Neural cell (in vitro differentiated cells): ENCODE measurements around the gene SGSM1. TPM values are rescaled to one million over a fixed set of nuclear protein-coding genes. Genes with fewer than 3 reads are reported as not detected.
"Not testable (repeated sequence)": the region's sequence is repeated elsewhere in the genome, so short reads cannot be mapped to it uniquely, and the experiment has no call there.

Experiments used
- H2AFZ ChIP-seq: fragments of 200-600, 300-800 bp; sonication (generic), shearing (Covaris generic); 2 replicates; pipeline ENCODE4 v1.6.0; 2014; ENCODE audit warnings: low read depth, mild to moderate bottlenecking, antibody characterized with exemption, low read length, moderate library complexity
- H3F3A ChIP-seq: fragments of 200-600 bp; shearing (Covaris generic); 2 replicates; pipeline ENCODE4 v1.6.1; 2016; ENCODE audit warnings: mild to moderate bottlenecking, moderate library complexity, mixed read lengths, antibody characterized with exemption, low read length; ENCODE audit not compliant: insufficient read depth, poor library complexity, severe bottlenecking
- H3K27ac ChIP-seq: fragments of 200-600, 300-800 bp; sonication (generic), shearing (Covaris generic); 2 replicates; pipeline ENCODE4 v1.5.1; 2014; ENCODE audit warnings: mild to moderate bottlenecking, low read length, moderate library complexity
- H3K27me3 ChIP-seq: fragments of 300-800, 200-600 bp; sonication (generic), shearing (Covaris generic); 2 replicates; pipeline ENCODE4 v1.6.0; 2014; ENCODE audit warnings: mild to moderate bottlenecking, low read depth, low read length, moderate library complexity; ENCODE audit not compliant: insufficient read depth
- H3K36me3 ChIP-seq: fragments of 300-800, 200-600 bp; sonication (generic), shearing (Covaris generic); 2 replicates; pipeline ENCODE4 v1.5.1; 2014; ENCODE audit warnings: mild to moderate bottlenecking, antibody characterized with exemption, low read length, moderate library complexity; ENCODE audit not compliant: insufficient read depth
- H3K4me2 ChIP-seq: fragments of 300-800, 200-600 bp; sonication (generic), shearing (Covaris generic); 2 replicates; pipeline ENCODE4 v1.6.0; 2014; ENCODE audit warnings: mild to moderate bottlenecking, low read length
- H3K4me3 ChIP-seq: fragments of 300-800, 200-600 bp; sonication (generic), shearing (Covaris generic); 2 replicates; pipeline ENCODE4 v1.5.1; 2014; ENCODE audit warnings: mild to moderate bottlenecking, low read length, moderate library complexity
- H3K79me2 ChIP-seq: fragments of 200-600 bp; shearing (Covaris generic); replicated peaks from 2 replicates; pipeline ENCODE4 v1.6.0; 2014; ENCODE audit warnings: mild to moderate bottlenecking, low read length, moderate library complexity; ENCODE audit not compliant: insufficient read depth
- H3K9ac ChIP-seq: fragments of 300-800, 200-600 bp; sonication (generic), shearing (Covaris generic); 2 replicates; pipeline ENCODE4 v1.6.1; 2016; ENCODE audit warnings: mild to moderate bottlenecking, low read length, mixed read lengths
- H3K9me2 ChIP-seq: fragments of 200-600 bp; shearing (Covaris generic); 2 replicates; pipeline ENCODE4 v1.6.1; 2016; ENCODE audit warnings: mild to moderate bottlenecking, low read length, mixed read lengths; ENCODE audit not compliant: insufficient read depth
- H3K9me3 ChIP-seq: fragments of 200-600, 300-800 bp; sonication (generic), shearing (Covaris generic); 2 replicates; pipeline ENCODE4 v1.6.1; 2016; ENCODE audit warnings: mild to moderate bottlenecking, mixed run types, low read length, moderate library complexity, mixed read lengths
- H4K20me1 ChIP-seq: fragments of 200-600 bp; shearing (Covaris generic); 2 replicates; pipeline ENCODE4 v1.6.1; 2016; ENCODE audit warnings: mild to moderate bottlenecking, mixed run types; ENCODE audit not compliant: insufficient read depth
- EP300 ChIP-seq: fragments of 450-650 bp; conservative IDR thresholded peaks from 2 replicates; pipeline ENCODE4 v1.6.1; 2014; ENCODE audit warnings: antibody characterized with exemption, mild to moderate bottlenecking, moderate library complexity; ENCODE audit not compliant: poor library complexity, severe bottlenecking
- EZH2 ChIP-seq: fragments of 200-600, 300-800 bp; shearing (Covaris generic), sonication (generic); IDR thresholded peaks from 2 replicates; pipeline ENCODE4 v1.6.1; 2014; ENCODE audit warnings: antibody characterized with exemption, low read length, borderline replicate concordance, mild to moderate bottlenecking; ENCODE audit not compliant: insufficient read depth, poor library complexity, severe bottlenecking
- MXI1 ChIP-seq: fragments of 450-650 bp; conservative IDR thresholded peaks from 2 replicates; pipeline ENCODE4 v1.6.1; 2014; ENCODE audit warnings: antibody characterized with exemption, mild to moderate bottlenecking; ENCODE audit not compliant: poor library complexity, severe bottlenecking
- POLR2AphosphoS5 ChIP-seq: IDR thresholded peaks from 2 replicates; pipeline ENCODE4 v1.6.1; 2012
- RAD21 ChIP-seq: fragments of 450-650 bp; conservative IDR thresholded peaks from 2 replicates; pipeline ENCODE4 v1.6.1; 2014; ENCODE audit warnings: antibody characterized with exemption, mild to moderate bottlenecking, moderate library complexity
- SMC3 ChIP-seq: fragments of 450-650 bp; conservative IDR thresholded peaks from 2 replicates; pipeline ENCODE4 v1.6.1; 2014; ENCODE audit warnings: antibody characterized with exemption, mild to moderate bottlenecking, moderate library complexity; ENCODE audit not compliant: poor library complexity
- TAF1 ChIP-seq: IDR thresholded peaks from 2 replicates; pipeline ENCODE4 v1.6.1; 2012; ENCODE audit warnings: low read depth
- polyA plus RNA-seq: library from polyadenylated mRNA; depleted of rRNA; stranded (reverse); fragments of >200 nt; gene quantifications from 2 replicates; pipeline ENCODE4 v1.2.3, GENCODE V29; 2014
- TF ChIP-seq, protein P1 (sequence below): fragments of 450-650 bp; IDR thresholded peaks from 2 replicates; pipeline ENCODE4 v1.5.1; 2014; ENCODE audit warnings: antibody characterized with exemption, mild to moderate bottlenecking, moderate library complexity; ENCODE audit not compliant: poor library complexity, severe bottlenecking
- TF ChIP-seq, protein P2 (sequence below): IDR thresholded peaks from 2 replicates; pipeline ENCODE4 v1.6.1; 2012; ENCODE audit warnings: borderline replicate concordance

SGSM1 gene
- polyA plus RNA-seq, 1 donor from 2014 or later: 7.5 TPM

DNA sequence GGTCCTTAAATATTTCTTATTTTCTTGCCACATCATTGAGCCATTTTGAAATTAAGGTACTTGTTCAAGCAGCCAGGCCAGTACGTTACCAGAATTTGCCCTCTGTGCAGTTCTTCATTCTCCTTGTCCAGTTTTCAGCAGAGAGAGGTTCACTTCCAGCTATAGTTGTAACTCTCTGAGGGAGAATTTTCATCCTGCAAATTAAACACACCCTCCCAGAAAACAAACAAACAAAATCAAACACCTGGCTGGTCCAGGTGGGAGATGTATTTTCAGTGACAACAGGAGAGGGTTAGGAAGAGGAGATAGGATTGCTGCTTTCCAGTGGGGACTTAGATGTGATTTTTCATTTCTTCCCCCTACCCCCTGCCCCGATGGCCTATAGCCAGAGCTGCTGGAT, 95.4 kb downstream of the SGSM1 start:
- Histone ChIP-seq H3F3A (no peaks in the 10 kb centered on the region), H4K20me1 (no peaks in the 10 kb centered on the region), H2AFZ (no peak overlapping the region), H3K9me3 (no peaks in the 10 kb centered on the region), H3K9ac (no peak overlapping the region), H3K4me2 (no peak overlapping the region), H3K4me3 (no peak overlapping the region), H3K79me2 (no peaks in the 10 kb centered on the region), H3K27ac (no peak overlapping the region), H3K36me3 (peaks cover 6% of the 10 kb centered on the region), H3K27me3 (no peaks in the 10 kb centered on the region), H3K9me2 (no peaks in the 10 kb centered on the region)
- TF ChIP-seq POLR2AphosphoS5: no peak
- no peak for TF ChIP-seq EP300
- TF ChIP-seq, protein P1, sequence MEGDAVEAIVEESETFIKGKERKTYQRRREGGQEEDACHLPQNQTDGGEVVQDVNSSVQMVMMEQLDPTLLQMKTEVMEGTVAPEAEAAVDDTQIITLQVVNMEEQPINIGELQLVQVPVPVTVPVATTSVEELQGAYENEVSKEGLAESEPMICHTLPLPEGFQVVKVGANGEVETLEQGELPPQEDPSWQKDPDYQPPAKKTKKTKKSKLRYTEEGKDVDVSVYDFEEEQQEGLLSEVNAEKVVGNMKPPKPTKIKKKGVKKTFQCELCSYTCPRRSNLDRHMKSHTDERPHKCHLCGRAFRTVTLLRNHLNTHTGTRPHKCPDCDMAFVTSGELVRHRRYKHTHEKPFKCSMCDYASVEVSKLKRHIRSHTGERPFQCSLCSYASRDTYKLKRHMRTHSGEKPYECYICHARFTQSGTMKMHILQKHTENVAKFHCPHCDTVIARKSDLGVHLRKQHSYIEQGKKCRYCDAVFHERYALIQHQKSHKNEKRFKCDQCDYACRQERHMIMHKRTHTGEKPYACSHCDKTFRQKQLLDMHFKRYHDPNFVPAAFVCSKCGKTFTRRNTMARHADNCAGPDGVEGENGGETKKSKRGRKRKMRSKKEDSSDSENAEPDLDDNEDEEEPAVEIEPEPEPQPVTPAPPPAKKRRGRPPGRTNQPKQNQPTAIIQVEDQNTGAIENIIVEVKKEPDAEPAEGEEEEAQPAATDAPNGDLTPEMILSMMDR: no peak
- no peak for TF ChIP-seq SMC3
- TF ChIP-seq RAD21: no peak
- TF ChIP-seq MXI1: no peak
- TF ChIP-seq, protein P2, sequence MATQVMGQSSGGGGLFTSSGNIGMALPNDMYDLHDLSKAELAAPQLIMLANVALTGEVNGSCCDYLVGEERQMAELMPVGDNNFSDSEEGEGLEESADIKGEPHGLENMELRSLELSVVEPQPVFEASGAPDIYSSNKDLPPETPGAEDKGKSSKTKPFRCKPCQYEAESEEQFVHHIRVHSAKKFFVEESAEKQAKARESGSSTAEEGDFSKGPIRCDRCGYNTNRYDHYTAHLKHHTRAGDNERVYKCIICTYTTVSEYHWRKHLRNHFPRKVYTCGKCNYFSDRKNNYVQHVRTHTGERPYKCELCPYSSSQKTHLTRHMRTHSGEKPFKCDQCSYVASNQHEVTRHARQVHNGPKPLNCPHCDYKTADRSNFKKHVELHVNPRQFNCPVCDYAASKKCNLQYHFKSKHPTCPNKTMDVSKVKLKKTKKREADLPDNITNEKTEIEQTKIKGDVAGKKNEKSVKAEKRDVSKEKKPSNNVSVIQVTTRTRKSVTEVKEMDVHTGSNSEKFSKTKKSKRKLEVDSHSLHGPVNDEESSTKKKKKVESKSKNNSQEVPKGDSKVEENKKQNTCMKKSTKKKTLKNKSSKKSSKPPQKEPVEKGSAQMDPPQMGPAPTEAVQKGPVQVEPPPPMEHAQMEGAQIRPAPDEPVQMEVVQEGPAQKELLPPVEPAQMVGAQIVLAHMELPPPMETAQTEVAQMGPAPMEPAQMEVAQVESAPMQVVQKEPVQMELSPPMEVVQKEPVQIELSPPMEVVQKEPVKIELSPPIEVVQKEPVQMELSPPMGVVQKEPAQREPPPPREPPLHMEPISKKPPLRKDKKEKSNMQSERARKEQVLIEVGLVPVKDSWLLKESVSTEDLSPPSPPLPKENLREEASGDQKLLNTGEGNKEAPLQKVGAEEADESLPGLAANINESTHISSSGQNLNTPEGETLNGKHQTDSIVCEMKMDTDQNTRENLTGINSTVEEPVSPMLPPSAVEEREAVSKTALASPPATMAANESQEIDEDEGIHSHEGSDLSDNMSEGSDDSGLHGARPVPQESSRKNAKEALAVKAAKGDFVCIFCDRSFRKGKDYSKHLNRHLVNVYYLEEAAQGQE: no peak
- TF ChIP-seq EZH2: no peak
- no peak for TF ChIP-seq TAF1

DNA sequence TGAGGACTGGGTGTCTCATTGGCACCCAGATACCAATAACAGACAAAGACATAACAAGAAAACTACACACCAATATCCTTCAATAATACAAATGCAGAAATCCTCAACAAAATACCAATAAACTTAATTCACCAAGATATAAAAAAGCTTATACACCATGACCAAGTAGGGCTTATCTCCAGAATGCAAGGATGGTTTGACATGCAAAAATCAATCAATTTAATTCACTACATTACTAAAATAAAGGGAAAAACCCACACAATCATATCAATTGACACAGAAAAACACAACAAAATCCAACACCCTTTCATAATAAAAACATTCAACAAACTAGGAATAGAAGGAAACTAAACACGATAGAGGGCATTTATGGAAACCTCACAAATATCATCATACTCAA, 99.9 kb downstream of the SGSM1 start:
- Histone ChIP-seq H2AFZ (no peak overlapping the region), H3F3A (no peaks in the 10 kb centered on the region), H3K36me3 (peaks cover 6% of the 10 kb centered on the region), H3K27me3 (no peaks in the 10 kb centered on the region), H3K9ac (no peak overlapping the region), H4K20me1 (no peaks in the 10 kb centered on the region), H3K9me3 (no peaks in the 10 kb centered on the region), H3K9me2 (no peaks in the 10 kb centered on the region), H3K4me2 (no peak overlapping the region), H3K4me3 (no peak overlapping the region), H3K27ac (no peak overlapping the region), H3K79me2 (no peaks in the 10 kb centered on the region)
- TF ChIP-seq MXI1 (no peak), POLR2AphosphoS5 (no peak), EP300 (no peak), EZH2 (no peak), SMC3 (no peak), TAF1 (no peak), RAD21 (no peak)
- TF ChIP-seq, protein P1: no peak
- TF ChIP-seq, protein P2: no peak

DNA sequence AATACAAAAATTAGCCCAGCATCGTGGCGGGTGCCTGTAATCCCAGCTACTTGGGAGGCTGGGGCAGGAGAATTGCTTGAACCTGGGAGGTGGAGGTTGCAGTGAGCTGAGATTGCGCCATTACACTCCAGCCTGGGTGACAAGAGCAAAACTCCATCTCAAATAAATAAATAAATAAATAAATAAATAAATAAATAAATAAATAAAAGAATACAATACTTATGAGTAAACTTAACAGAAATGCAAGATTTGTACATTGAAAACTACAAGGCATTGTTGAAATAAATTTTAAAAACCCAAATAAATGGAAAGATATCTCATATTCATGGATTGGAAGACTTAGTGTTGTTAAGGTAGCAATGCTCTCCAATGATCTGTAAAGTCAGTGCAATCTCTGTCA, 101.1 kb downstream of the SGSM1 start:
- not testable (repeated sequence) for H3F3A ChIP-seq, H3K27ac ChIP-seq, H2AFZ ChIP-seq, H3K4me3 ChIP-seq, H3K79me2 ChIP-seq, H4K20me1 ChIP-seq, H3K4me2 ChIP-seq, H3K9me3 ChIP-seq, H3K36me3 ChIP-seq, H3K9ac ChIP-seq, H3K27me3 ChIP-seq, H3K9me2 ChIP-seq
